ENCODE data around the gene CXCL8. TPM values are rescaled to one million over a fixed set of nuclear protein-coding genes. Genes with fewer than 3 reads are reported as not detected.
"Not testable (repeated sequence)": the region's sequence is repeated elsewhere in the genome, so short reads cannot be mapped to it uniquely, and the experiment has no call there.

CXCL8 gene
- total RNA-seq, 4 donors from 2014 or later = 0.62 to 1.9 (median 1.2) TPM; not detected in 1

DNA sequence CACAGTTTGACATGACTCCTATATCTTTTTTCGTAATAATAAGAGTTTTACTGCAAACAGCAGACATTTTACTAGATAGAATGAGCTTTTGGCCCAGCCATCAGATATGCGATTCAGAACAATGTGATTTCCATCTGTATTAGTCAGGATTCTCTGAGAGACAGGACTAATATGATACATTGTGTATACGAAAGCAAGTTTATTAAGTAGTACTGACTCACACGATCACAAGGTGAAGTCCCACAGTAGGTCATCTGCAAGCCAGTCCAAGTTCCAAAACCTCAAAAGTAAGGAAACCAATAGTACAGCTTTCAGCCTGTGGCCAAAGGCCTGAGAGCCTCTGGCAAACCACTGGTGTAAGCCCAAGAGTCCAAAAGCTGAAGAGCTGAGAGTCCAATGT is 24.1 kb downstream of the CXCL8 start:
- ATAC-seq = no peak
- Histone ChIP-seq H3K27ac (no peak overlapping the region), H3K9me3 (no peaks in the 10 kb centered on the region), H3K36me3 (no peaks in the 10 kb centered on the region), H3K4me3 (no peak overlapping the region), H3K4me1 (no peaks in the 10 kb centered on the region), H3K27me3 (no peaks in the 10 kb centered on the region)
- 79 to 88% methylated on average over 2 to 4 of the region's 4 CpGs for WGBS, 2 donors (ENCODE audit: low coverage in 1 of 2)
- TF ChIP-seq, protein P1, sequence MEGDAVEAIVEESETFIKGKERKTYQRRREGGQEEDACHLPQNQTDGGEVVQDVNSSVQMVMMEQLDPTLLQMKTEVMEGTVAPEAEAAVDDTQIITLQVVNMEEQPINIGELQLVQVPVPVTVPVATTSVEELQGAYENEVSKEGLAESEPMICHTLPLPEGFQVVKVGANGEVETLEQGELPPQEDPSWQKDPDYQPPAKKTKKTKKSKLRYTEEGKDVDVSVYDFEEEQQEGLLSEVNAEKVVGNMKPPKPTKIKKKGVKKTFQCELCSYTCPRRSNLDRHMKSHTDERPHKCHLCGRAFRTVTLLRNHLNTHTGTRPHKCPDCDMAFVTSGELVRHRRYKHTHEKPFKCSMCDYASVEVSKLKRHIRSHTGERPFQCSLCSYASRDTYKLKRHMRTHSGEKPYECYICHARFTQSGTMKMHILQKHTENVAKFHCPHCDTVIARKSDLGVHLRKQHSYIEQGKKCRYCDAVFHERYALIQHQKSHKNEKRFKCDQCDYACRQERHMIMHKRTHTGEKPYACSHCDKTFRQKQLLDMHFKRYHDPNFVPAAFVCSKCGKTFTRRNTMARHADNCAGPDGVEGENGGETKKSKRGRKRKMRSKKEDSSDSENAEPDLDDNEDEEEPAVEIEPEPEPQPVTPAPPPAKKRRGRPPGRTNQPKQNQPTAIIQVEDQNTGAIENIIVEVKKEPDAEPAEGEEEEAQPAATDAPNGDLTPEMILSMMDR (IDR thresholded peaks at IDR 0.05) = no peak
- TF ChIP-seq EP300 (IDR thresholded peaks at IDR 0.05) (no peak), POLR2AphosphoS5 (IDR thresholded peaks at IDR 0.05) (no peak), POLR2A (IDR thresholded peaks at IDR 0.05) (no peak)

DNA sequence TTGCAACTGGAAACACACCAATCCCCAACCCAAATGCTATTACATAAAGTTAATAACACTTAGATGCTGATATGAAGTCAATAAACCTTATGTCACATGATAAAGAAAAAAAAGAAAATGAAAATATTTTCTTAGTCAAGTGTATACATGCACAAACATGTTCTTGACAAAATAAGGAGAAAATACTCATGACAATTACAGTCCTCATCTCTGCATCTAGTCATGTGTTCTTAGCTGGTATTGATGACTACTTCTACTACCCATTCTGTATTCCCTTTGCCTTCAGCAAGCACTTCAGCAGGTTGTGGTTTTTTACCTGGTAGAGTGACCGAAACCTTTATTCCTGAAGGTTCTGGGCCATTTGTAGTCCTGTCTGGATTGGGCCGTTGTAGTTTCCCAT is 24.9 kb downstream of the CXCL8 start:
- TF ChIP-seq, protein P1 (IDR thresholded peaks at IDR 0.05) = no peak
- Histone ChIP-seq H3K9me3 (no peaks in the 10 kb centered on the region), H3K27me3 (no peaks in the 10 kb centered on the region), H3K27ac (no peak overlapping the region), H3K4me1 (no peaks in the 10 kb centered on the region), H3K4me3 (no peak overlapping the region), H3K36me3 (no peaks in the 10 kb centered on the region)
- no peak for ATAC-seq
- WGBS, 2 donors (ENCODE audit: low coverage in 1 of 2) = 70 to 100% methylated on average over 1 to 2 of the region's 2 CpGs

- Histone ChIP-seq H3K27me3 (no peaks in the 10 kb centered on the region), H3K9me3 (no peaks in the 10 kb centered on the region), H3K4me3 (no peak overlapping the region), H3K4me1 (peaks cover 0 to 6% (median 4%) of the 10 kb centered on the region in 3 donors), H3K36me3 (no peaks in the 10 kb centered on the region), H3K27ac (no peak overlapping the region)
- WGBS, 2 donors (ENCODE audit: low coverage in 1 of 2) = 100% methylated on average over 1 of the region's 2 CpGs; no CpG with 5 or more reads in 1 of the 2 donors
- no peak for ATAC-seq
- TF ChIP-seq EP300 (IDR thresholded peaks at IDR 0.05) = no peak
- no peak for TF ChIP-seq POLR2AphosphoS5 (IDR thresholded peaks at IDR 0.05)
- no peak for TF ChIP-seq POLR2A (IDR thresholded peaks at IDR 0.05)
- TF ChIP-seq, protein P1 (IDR thresholded peaks at IDR 0.05) = no peak
These were observed 30.5 kb downstream of the CXCL8 start for GRCh38 chr4:73770917-73771316.

DNA sequence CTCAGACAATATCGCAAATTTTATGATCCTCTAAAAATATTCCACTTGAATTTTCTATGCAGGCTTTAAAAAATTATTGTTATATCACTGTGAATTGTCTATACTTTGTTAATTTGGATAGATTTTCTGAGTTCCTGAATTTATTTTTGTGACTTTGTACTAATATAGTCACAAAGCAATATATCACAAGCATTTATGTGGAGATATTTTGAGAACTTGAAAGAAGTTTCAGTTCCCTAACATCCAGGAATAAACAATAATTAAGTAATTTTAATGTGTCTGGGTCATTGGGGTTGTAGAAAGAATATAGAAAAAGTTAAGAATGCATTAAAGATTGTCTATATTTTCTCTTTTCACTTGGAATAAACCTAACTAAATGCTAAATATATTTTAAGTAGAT is 32.0 kb downstream of the CXCL8 start:
- TF ChIP-seq POLR2AphosphoS5 (IDR thresholded peaks at IDR 0.05) = no peak
- Histone ChIP-seq H3K9me3 (no peaks in the 10 kb centered on the region), H3K27ac (no peak overlapping the region), H3K27me3 (no peaks in the 10 kb centered on the region), H3K36me3 (no peaks in the 10 kb centered on the region), H3K4me1 (peaks cover 2 to 13% (median 11%) of the 10 kb centered on the region in 3 donors), H3K4me3 (no peak overlapping the region)
- 87 to 100% methylated on average over 1 of the region's 1 CpG for WGBS, 2 donors (ENCODE audit: low coverage in 1 of 2)
- ATAC-seq = no peak

DNA sequence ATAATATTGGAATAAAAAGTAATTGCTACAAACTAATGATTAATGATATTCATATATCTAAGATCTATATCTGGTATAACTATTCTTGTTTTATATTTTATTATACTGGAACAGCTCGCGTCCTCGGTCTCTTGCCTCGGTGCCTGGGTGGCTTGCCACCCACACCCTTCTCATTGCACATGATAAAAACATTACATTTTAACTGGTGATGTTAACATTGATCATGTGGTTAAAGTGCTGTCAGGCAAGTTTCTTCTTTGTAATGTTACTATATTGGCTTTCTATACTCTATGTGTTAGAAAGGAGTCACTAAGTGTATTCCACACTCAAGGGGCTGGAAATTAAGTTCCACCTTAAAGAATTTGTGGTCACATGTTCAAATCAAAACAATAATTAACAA is 34.0 kb downstream of the CXCL8 start:
- H3K9me3 ChIP-seq, H3K27ac ChIP-seq, H3K4me3 ChIP-seq, ATAC-seq, H3K27me3 ChIP-seq, H3K36me3 ChIP-seq: not testable (repeated sequence)
- 97% methylated on average over 4 of the region's 4 CpGs; no CpG with 5 or more reads in 1 of the 2 donors for WGBS, 2 donors (ENCODE audit: low coverage in 1 of 2)
- H3K4me1 ChIP-seq = peaks cover 2 to 13% (median 11%) of the 10 kb centered on the region in 3 donors

DNA sequence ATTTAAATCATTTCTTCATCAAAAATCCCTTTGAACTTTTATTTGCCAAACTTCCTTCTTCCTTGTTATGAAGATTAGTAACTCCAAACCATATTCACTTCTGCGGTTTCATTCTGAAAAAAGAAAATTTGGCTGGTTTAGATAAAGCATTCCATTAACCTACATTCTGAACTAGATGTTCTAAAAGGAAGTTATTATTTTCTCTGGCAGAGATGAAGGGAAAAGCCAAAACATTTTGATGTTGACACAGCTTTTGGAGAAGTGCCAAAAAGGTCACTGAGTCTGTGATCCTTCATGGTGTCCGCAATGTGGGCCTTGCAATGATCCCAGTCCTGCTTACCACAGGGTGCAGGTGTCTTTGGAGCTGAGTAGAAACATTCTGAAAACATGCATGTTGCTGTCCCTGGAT is 36.0 kb downstream of the CXCL8 start:
- Histone ChIP-seq H3K27me3 (no peaks in the 10 kb centered on the region), H3K27ac (peak overlapping the region in 1 of 4 donors; percentile 29)

More for the DNA sequence above, 36.0 kb downstream of the CXCL8 start:
- Histone ChIP-seq H3K36me3 (no peaks in the 10 kb centered on the region), H3K4me1 (peaks cover 2 to 13% (median 11%) of the 10 kb centered on the region in 3 donors), H3K4me3 (no peak overlapping the region), H3K9me3 (no peaks in the 10 kb centered on the region)
- WGBS, 2 donors (ENCODE audit: low coverage in 1 of 2) = 25 to 38% methylated on average over 2 of the region's 2 CpGs
- no peak for TF ChIP-seq POLR2A (IDR thresholded peaks at IDR 0.05)
- TF ChIP-seq POLR2AphosphoS5 (IDR thresholded peaks at IDR 0.05) = peak; percentile 81
- TF ChIP-seq, protein P1 (IDR thresholded peaks at IDR 0.05) = no peak
- no peak for TF ChIP-seq EP300 (IDR thresholded peaks at IDR 0.05)
- ATAC-seq = peak; percentile 88

Measured in gastroesophageal sphincter (tissue), 4 donors.